DOHH2 (cell line): ENCODE results near the gene CIAO2A.

Experiments used
- H3F3A ChIP-seq: fragments of 200-600 bp; sonication (generic), shearing (Covaris generic); 2 replicates; pipeline ENCODE4 v1.6.0; 2016; ENCODE audit warnings: antibody characterized with exemption, mild to moderate bottlenecking; ENCODE audit not compliant: control insufficient read depth, insufficient read depth
- H3K27ac ChIP-seq: fragments of 200-600 bp; sonication (generic); 2 replicates; pipeline ENCODE4 v1.5.1; 2014; ENCODE audit warnings: low read depth, mild to moderate bottlenecking, low read length, moderate library complexity
- H3K27me3 ChIP-seq: fragments of 200-600 bp; sonication (generic); 2 replicates; pipeline ENCODE4 v1.6.1; 2014; ENCODE audit warnings: mild to moderate bottlenecking, low read length, mixed read lengths; ENCODE audit not compliant: control insufficient read depth
- H3K36me3 ChIP-seq: fragments of 200-600 bp; sonication (generic); 2 replicates; pipeline ENCODE4 v1.6.1; 2014; ENCODE audit warnings: mild to moderate bottlenecking, low read length, moderate library complexity, mixed read lengths; ENCODE audit not compliant: control insufficient read depth
- H3K4me1 ChIP-seq: fragments of 200-600 bp; sonication (generic); 2 replicates; pipeline ENCODE4 v1.6.1; 2014; ENCODE audit warnings: mild to moderate bottlenecking, low read length, mixed read lengths; ENCODE audit not compliant: control insufficient read depth
- H3K4me2 ChIP-seq: fragments of 200-600 bp; sonication (generic); 2 replicates; pipeline ENCODE4 v1.6.0; 2014; ENCODE audit warnings: mild to moderate bottlenecking, low read length, moderate library complexity
- H3K4me3 ChIP-seq: fragments of 200-600 bp; sonication (generic); 2 replicates; pipeline ENCODE4 v1.5.1; 2014; ENCODE audit warnings: mild to moderate bottlenecking, low read length, mixed read lengths
- H3K79me2 ChIP-seq: fragments of 200-600 bp; sonication (generic); 2 replicates; pipeline ENCODE4 v1.6.1; 2014; ENCODE audit warnings: mild to moderate bottlenecking, low read length, mixed read lengths; ENCODE audit not compliant: control insufficient read depth
- H3K9me2 ChIP-seq: fragments of 200-600 bp; sonication (generic); replicated peaks from 2 replicates; pipeline ENCODE4 v1.6.1; 2014; ENCODE audit warnings: mild to moderate bottlenecking, low read length, mixed read lengths; ENCODE audit not compliant: control insufficient read depth
- H3K9me3 ChIP-seq: fragments of 200-600 bp; sonication (generic); 2 replicates; pipeline ENCODE4 v1.6.1; 2014; ENCODE audit warnings: antibody characterized with exemption, low read length, mixed read lengths; ENCODE audit not compliant: control insufficient read depth, insufficient read depth
- H4K20me1 ChIP-seq: fragments of 200-600 bp; sonication (generic); 2 replicates; pipeline ENCODE4 v1.6.0; 2014; ENCODE audit warnings: low read depth, mild to moderate bottlenecking, antibody characterized with exemption, low read length, moderate library complexity; ENCODE audit not compliant: control insufficient read depth, insufficient read depth
- CTCF ChIP-seq: fragments of 200-600 bp; sonication (generic); IDR thresholded peaks from one replicate; pipeline ENCODE4 v1.5.1; 2014; ENCODE audit warnings: antibody characterized with exemption, mild to moderate bottlenecking, low read depth, low read length; ENCODE audit not compliant: poor library complexity, severe bottlenecking
- EZH2phosphoT487 ChIP-seq: fragments of 200-600 bp; sonication (generic); IDR thresholded peaks from 2 replicates; pipeline ENCODE4 v1.6.1; 2017; ENCODE audit warnings: borderline replicate concordance, mild to moderate bottlenecking, antibody characterized with exemption, low read length, moderate library complexity, mixed read lengths

Gene CIAO2A

DNA sequence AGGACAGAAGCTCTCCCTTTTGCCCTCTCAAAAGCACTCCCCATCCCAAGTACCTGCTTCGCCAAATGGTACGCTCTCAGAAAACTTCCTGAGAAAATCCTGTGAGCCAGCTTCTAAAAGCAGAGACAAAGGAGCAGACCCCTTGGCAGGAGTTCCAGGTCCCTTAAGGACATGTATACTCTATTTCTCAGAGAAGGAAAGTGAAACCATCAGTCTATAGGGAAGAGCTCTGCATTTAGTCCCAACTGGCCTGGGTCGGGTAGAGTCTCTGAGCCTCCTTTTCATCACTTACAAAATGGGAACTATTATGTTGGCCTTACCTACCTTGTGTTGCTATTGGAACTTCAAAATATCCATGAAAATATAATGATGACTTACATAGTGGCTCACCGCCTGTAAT is 67.0 kb downstream of the CIAO2A start:
- no peaks in the 10 kb centered on the region for H3K79me2 ChIP-seq
- no peaks in the 10 kb centered on the region for H4K20me1 ChIP-seq
- H3K27ac ChIP-seq, result no peak overlapping the region
- no peak overlapping the region for H3K4me2 ChIP-seq
- no peaks in the 10 kb centered on the region for H3K36me3 ChIP-seq
- H3K27me3 ChIP-seq, result no peaks in the 10 kb centered on the region; the same call in 1 of the 2 replicates
- H3K4me3 ChIP-seq, result no peak overlapping the region
- H3K9me3 ChIP-seq, result no peaks in the 10 kb centered on the region
- H3K9me2 ChIP-seq, result no peaks in the 10 kb centered on the region
- no peaks in the 10 kb centered on the region for H3K4me1 ChIP-seq
- TF ChIP-seq EZH2phosphoT487, result no peak
- TF ChIP-seq CTCF, result no peak
- H3F3A ChIP-seq, result no peaks in the 10 kb centered on the region

GRCh38 chr15:64024172-64025050 is 69.2 kb downstream of the CIAO2A start:
- no peaks in the 10 kb centered on the region for H3K9me3 ChIP-seq
- no peak overlapping the region for H3K4me3 ChIP-seq
- no peak overlapping the region for H3K27ac ChIP-seq
- H3K9me2 ChIP-seq, result no peaks in the 10 kb centered on the region
- no peak overlapping the region for H3K4me2 ChIP-seq
- no peaks in the 10 kb centered on the region for H3F3A ChIP-seq
- no peaks in the 10 kb centered on the region for H3K36me3 ChIP-seq
- no peaks in the 10 kb centered on the region for H3K79me2 ChIP-seq
- no peak for TF ChIP-seq CTCF
- TF ChIP-seq EZH2phosphoT487, result no peak
- H3K27me3 ChIP-seq, result no peaks in the 10 kb centered on the region
- H4K20me1 ChIP-seq, result no peaks in the 10 kb centered on the region
- H3K4me1 ChIP-seq, result no peaks in the 10 kb centered on the region

GRCh38 chr15:64023220-64023619 is 70.4 kb downstream of the CIAO2A start:
- H3K27ac ChIP-seq, result no peak overlapping the region

More at GRCh38 chr15:64023220-64023619, 70.4 kb downstream of the CIAO2A start:
- Histone ChIP-seq H4K20me1 (no peaks in the 10 kb centered on the region), H3K4me3 (no peak overlapping the region), H3K79me2 (no peaks in the 10 kb centered on the region), H3K9me3 (no peaks in the 10 kb centered on the region), H3K36me3 (no peaks in the 10 kb centered on the region), H3K27me3 (no peaks in the 10 kb centered on the region), H3K4me2 (no peak overlapping the region), H3K4me1 (no peaks in the 10 kb centered on the region), H3F3A (no peaks in the 10 kb centered on the region), H3K9me2 (no peaks in the 10 kb centered on the region)
- TF ChIP-seq CTCF (no peak), EZH2phosphoT487 (no peak)
